Tibial artery (tissue), 4 donors: ENCODE measurements around the gene PADI2.

Source experiments
- DNase-seq, 2 donors: peaks; one replicate each; pipeline ENCODE4 v3.0.0-alpha.2; 2019
- H3K27ac ChIP-seq, 2 donors: fragments of 200-600 bp; sonication (generic) in 1 of 2; 1 replicate in 1 of 2; 2 replicates in 1 of 2; pipeline ENCODE4 v1.5.1; 2018 to 2019; ENCODE audit warnings: mild to moderate bottlenecking in 1 of 2
- H3K27me3 ChIP-seq, 2 donors: fragments of 200-600 bp; sonication (generic) in 1 of 2; one replicate each; pipeline versions ENCODE4 v1.5.1 to v1.6.0; 2016 to 2019
- H3K36me3 ChIP-seq, 3 donors: fragments of 200-600 bp; sonication (generic) in 2 of 3; one replicate each; pipeline ENCODE4 v1.5.1; 2016 to 2019; ENCODE audit warnings: mild to moderate bottlenecking in 2 of 3
- H3K4me1 ChIP-seq, 4 donors: fragments of 200-600 bp; sonication (generic) in 2 of 4; 1 replicate in 3 of 4; 2 replicates in 1 of 4; pipeline ENCODE4 v1.5.1; 2016 to 2019
- H3K4me3 ChIP-seq, 2 donors: fragments of 200-600 bp; sonication (generic) in 1 of 2; 1 replicate in 1 of 2; 2 replicates in 1 of 2; pipeline ENCODE4 v1.5.1; 2018 to 2019; ENCODE audit warnings: mild to moderate bottlenecking in 2 of 2
- H3K9me3 ChIP-seq, 3 donors: fragments of 200-600 bp; sonication (generic) in 1 of 3; one replicate each; pipeline ENCODE4 v1.5.1; 2016 to 2019
- intact Hi-C: fragments of 100-400 bp; cut with DNase I; formaldehyde crosslinking; loops from one replicate; pipeline ENCODE4 v1.15.0; 2023; ENCODE audit warnings: low total_unique reads
- TF ChIP-seq, protein P1 (sequence below), 2 experiments: fragments of 200-600 bp in 1 of 2; fragments of 450-650 bp in 1 of 2; IDR thresholded peaks; one replicate each; pipeline ENCODE4 v1.5.1; 2017 to 2019; ENCODE audit warnings: antibody characterized with exemption in 2 of 2, mild to moderate bottlenecking in 1 of 2, moderate library complexity in 1 of 2

The PADI2 gene

DNA sequence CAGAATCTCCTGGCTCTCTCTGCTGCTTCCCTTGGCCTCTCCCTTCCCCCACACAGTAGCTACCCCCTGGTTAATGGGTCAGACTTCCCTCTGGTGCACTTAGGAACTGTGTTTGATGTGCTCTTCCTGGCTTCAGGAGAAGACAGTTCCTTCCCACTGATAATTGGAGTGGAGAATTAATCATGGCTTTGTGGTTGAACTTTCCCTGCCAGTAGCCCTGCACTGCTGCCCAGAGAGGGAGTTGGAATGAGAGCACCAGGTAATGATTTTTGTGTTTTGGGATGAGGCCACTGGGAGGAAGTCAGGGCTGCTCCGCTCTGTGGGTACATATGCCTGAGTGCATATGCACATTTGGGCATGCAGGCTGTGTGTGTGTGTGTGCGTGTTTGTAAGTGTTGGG is 39.7 kb upstream of the PADI2 start:
- Histone ChIP-seq H3K4me3 (no peak overlapping the region), H3K27me3 (peaks cover 0 to 5% of the 10 kb centered on the region in 2 donors), H3K9me3 (peaks cover 0 to 17% (median 16%) of the 10 kb centered on the region in 3 donors), H3K36me3 (no peaks in the 10 kb centered on the region), H3K27ac (no peak overlapping the region), H3K4me1 (no peaks in the 10 kb centered on the region)
- DNase-seq = no peak
- intact Hi-C loops = no loop called here
- TF ChIP-seq, protein P1, sequence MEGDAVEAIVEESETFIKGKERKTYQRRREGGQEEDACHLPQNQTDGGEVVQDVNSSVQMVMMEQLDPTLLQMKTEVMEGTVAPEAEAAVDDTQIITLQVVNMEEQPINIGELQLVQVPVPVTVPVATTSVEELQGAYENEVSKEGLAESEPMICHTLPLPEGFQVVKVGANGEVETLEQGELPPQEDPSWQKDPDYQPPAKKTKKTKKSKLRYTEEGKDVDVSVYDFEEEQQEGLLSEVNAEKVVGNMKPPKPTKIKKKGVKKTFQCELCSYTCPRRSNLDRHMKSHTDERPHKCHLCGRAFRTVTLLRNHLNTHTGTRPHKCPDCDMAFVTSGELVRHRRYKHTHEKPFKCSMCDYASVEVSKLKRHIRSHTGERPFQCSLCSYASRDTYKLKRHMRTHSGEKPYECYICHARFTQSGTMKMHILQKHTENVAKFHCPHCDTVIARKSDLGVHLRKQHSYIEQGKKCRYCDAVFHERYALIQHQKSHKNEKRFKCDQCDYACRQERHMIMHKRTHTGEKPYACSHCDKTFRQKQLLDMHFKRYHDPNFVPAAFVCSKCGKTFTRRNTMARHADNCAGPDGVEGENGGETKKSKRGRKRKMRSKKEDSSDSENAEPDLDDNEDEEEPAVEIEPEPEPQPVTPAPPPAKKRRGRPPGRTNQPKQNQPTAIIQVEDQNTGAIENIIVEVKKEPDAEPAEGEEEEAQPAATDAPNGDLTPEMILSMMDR (IDR thresholded peaks at IDR 0.05) = no peak

DNA sequence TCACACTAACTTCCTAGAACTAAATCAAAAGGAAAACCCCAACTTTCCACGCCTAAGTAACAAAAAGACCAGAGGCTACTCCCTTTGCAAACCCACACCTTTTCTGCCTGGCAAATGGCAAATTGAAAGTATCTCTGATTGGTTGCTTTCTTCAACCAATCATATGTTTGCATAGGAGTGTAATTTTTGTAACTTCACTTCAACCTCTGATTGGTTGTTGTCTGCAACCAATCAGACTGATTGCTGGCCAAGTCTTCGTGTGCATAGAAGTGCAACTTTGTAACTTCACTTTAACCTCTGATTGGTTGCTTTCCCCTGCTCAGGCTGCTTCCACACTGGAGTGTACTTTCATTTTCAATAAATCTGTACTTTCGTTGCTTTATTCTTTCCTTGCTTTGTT is 36.9 kb upstream of the PADI2 start:
- intact Hi-C loops = no loop called here
- Histone ChIP-seq H3K4me1 (no peaks in the 10 kb centered on the region), H3K27ac (no peak overlapping the region), H3K36me3 (no peaks in the 10 kb centered on the region), H3K27me3 (peaks cover 0 to 15% of the 10 kb centered on the region in 2 donors), H3K9me3 (peaks cover 0 to 37% (median 29%) of the 10 kb centered on the region in 3 donors), H3K4me3 (no peak overlapping the region)
- DNase-seq = no peak
- TF ChIP-seq, protein P1 (IDR thresholded peaks at IDR 0.05) = no peak

DNA sequence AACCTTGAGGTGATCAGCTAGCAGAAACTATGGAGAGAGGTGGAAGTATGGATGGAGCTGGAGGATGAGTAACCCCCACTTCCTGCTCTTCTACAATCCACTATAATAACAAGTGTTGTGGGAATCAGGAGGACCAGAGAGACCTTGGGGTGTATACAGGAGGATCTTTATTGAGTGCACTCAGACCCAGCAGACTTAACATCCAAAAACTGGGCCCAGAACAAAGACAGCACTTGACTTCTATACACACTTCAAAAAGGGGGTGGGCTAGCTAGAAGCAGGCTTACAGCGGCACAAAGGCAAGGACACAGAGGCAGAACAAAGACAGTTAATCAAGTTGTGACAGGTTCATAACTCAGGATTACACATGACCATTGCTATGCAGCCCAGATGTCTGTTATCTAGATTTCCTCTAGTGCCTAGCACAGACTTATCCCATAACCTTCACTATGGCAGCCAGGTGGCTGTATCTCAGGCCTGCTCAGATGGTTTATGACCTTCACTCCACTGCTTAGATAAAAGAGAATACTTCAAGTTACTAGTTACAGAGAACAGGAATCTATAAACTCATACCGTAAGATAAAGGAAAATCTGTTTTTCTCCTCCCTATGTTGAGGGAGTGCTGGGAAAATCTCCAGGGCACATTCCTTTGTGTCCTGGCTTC is 36.1 kb upstream of the PADI2 start:
- no peak overlapping the region for H3K4me3 ChIP-seq
- H3K27ac ChIP-seq = no peak overlapping the region
- no peaks in the 10 kb centered on the region for H3K4me1 ChIP-seq
- no peak for DNase-seq
- TF ChIP-seq, protein P1 (IDR thresholded peaks at IDR 0.05) = no peak
- no peaks in the 10 kb centered on the region for H3K36me3 ChIP-seq
- H3K27me3 ChIP-seq = peaks cover 0 to 21% of the 10 kb centered on the region in 2 donors
- intact Hi-C loops = no loop called here
- H3K9me3 ChIP-seq = peaks cover 0 to 37% (median 29%) of the 10 kb centered on the region in 3 donors

DNA sequence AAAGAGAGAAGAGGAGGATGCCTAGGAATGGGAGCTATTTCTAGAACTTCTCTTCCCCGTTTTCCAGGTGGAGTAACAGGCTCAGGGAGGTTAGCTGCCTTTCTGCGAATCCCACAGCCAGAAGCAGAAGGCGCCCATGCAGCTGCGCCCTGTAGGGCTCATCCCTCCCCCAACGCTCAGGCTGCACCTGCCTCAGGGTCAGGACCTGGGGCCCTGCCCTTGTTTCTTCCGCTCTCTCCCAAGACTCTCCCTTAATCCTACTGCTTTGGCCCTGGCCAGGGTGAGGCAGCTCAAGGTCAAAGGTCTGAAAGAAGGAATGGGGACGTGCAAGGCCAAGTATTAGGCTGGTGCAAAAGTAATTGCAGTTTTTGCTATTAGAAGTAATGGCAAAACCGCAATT is 30.5 kb upstream of the PADI2 start:
- TF ChIP-seq, protein P1 (IDR thresholded peaks at IDR 0.05) = no peak
- Histone ChIP-seq H3K36me3 (no peaks in the 10 kb centered on the region), H3K4me1 (no peaks in the 10 kb centered on the region), H3K4me3 (no peak overlapping the region), H3K9me3 (peaks cover 0 to 24% (median 19%) of the 10 kb centered on the region in 3 donors), H3K27ac (no peak overlapping the region), H3K27me3 (peaks cover 0 to 61% of the 10 kb centered on the region in 2 donors)
- intact Hi-C loops = no loop called here
- DNase-seq = no peak

DNA sequence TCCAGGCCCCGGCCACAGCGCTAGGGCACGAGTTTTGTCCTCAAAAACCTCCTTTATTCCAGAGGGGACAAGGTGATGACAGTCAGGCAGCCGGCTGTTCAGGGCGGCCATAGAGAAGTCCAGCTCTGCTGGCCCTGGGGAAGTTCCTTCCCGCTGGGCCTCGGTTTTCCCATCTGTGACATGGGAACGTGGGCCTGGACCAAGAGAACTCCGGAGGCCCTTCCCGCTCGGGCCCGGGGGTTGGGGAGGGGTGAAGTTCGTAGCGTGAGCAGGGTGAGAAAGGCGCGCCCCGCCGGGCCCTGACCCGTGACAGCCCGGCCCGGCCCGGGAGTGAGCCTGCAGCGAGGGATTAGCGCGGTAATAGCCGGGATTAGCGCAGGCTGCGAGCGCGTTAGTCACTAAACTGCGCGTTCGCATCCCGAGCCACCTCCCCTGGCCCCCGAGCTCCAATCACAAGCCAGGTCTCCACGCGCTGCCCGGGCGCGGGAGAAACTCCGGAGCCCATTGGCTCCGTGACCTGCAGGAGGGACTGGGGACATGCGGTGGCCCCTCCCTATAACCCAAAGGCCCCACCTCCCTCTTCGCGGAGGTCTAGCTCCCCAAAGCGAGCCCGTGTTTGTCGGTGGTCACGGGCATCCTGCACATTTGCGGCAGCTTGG is 29.8 kb upstream of the PADI2 start:
- no peak overlapping the region for H3K27ac ChIP-seq
- H3K4me3 ChIP-seq = no peak overlapping the region
- H3K4me1 ChIP-seq = no peaks in the 10 kb centered on the region
- intact Hi-C loops = no loop called here
- H3K27me3 ChIP-seq = peaks cover 0 to 61% of the 10 kb centered on the region in 2 donors
- no peak for DNase-seq
- H3K36me3 ChIP-seq = no peaks in the 10 kb centered on the region
- peaks cover 0 to 19% (median 13%) of the 10 kb centered on the region in 3 donors for H3K9me3 ChIP-seq
- TF ChIP-seq, protein P1 (IDR thresholded peaks at IDR 0.05) = no peak
